HEK293T (cell line): ENCODE measurements around the gene ATAD3C.

ENCODE experiments used
- BHLHE40 ChIP-seq: fragments of 450-650 bp; IDR thresholded peaks from 2 replicates; pipeline ENCODE4 v1.6.1; 2016; ENCODE audit warnings: mild to moderate bottlenecking, moderate library complexity, borderline replicate concordance
- ELF4 ChIP-seq: fragments of 450-650 bp; IDR thresholded peaks from 2 replicates; pipeline ENCODE4 v1.6.1; 2017; ENCODE audit warnings: antibody characterized with exemption
- FOXA1 ChIP-seq: fragments of 450-650 bp; IDR thresholded peaks from 2 replicates; pipeline ENCODE4 v1.6.1; 2016; ENCODE audit warnings: mild to moderate bottlenecking
- FOXM1 ChIP-seq: fragments of 450-650 bp; IDR thresholded peaks from 2 replicates; pipeline ENCODE4 v1.6.1; 2017; ENCODE audit warnings: mild to moderate bottlenecking, borderline replicate concordance
- LEF1 ChIP-seq: fragments of 450-650 bp; IDR thresholded peaks from 2 replicates; pipeline ENCODE4 v1.6.1; 2017; ENCODE audit warnings: mild to moderate bottlenecking, borderline replicate concordance
- NFRKB ChIP-seq: fragments of 450-650 bp; IDR thresholded peaks from 2 replicates; pipeline ENCODE4 v1.6.1; 2016; ENCODE audit warnings: mild to moderate bottlenecking, moderate library complexity
- SP1 ChIP-seq: fragments of 450-650 bp; IDR thresholded peaks from 2 replicates; pipeline ENCODE4 v1.6.1; 2017
- SUZ12 ChIP-seq: fragments of 450-650 bp; IDR thresholded peaks from 2 replicates; pipeline ENCODE4 v1.6.1; 2016; ENCODE audit warnings: mild to moderate bottlenecking
- TF ChIP-seq, protein P1 (sequence below): fragments of 450-650 bp; IDR thresholded peaks from 2 replicates; pipeline ENCODE4 v1.6.1; 2016

DNA sequence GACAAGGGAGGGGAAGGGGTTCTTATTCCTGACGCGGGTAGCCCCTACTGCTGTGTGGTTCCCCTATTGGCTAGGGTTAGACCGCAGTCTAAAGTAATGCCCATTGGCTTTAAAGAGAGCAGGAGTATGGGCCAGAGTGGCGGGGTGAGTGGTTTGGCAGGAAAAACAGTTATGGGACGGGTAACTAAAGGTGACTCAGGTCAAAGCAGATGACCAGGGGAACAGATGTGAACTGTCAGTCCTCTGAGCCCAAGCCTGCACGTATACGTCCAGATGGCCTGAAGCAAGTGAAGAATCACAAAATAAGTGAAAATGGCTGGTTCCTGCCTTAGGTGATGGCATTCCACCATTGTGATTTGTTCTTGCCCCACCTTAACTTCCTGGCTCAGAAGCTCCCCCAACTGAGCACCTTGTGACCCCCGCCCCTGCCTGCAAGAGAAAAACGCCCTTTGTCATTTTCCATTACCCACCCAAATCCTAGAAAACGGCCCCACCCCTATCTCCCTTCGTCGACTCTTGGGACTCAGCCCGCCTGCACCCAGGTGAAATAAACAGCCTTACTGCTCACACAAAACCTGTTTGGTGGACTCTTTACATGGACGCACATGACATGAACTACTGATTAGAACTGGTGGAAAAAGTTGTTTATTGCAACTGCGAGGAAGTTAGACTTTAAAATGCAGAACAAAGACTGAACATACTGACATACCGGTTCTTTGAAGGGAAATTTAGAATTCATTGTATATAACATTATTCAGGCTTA is 21.3 kb downstream of the ATAD3C start:
- TF ChIP-seq ELF4, result no peak
- no peak for TF ChIP-seq BHLHE40
- TF ChIP-seq FOXM1, result no peak
- TF ChIP-seq, protein P1, sequence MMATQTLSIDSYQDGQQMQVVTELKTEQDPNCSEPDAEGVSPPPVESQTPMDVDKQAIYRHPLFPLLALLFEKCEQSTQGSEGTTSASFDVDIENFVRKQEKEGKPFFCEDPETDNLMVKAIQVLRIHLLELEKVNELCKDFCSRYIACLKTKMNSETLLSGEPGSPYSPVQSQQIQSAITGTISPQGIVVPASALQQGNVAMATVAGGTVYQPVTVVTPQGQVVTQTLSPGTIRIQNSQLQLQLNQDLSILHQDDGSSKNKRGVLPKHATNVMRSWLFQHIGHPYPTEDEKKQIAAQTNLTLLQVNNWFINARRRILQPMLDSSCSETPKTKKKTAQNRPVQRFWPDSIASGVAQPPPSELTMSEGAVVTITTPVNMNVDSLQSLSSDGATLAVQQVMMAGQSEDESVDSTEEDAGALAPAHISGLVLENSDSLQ, result no peak
- TF ChIP-seq LEF1, result no peak
- TF ChIP-seq FOXA1, result no peak
- no peak for TF ChIP-seq SUZ12
- no peak for TF ChIP-seq NFRKB
- no peak for TF ChIP-seq SP1
